Neural cell (in vitro differentiated cells): ENCODE results near the gene PLOD2. TPM values are rescaled to one million over a fixed set of nuclear protein-coding genes. Genes with fewer than 3 reads are reported as not detected.
"Not testable (repeated sequence)": the region's sequence is repeated elsewhere in the genome, so short reads cannot be mapped to it uniquely, and the experiment has no call there.

Experiments
- H2AFZ ChIP-seq: fragments of 200-600, 300-800 bp; sonication (generic), shearing (Covaris generic); 2 replicates; pipeline ENCODE4 v1.6.0; 2014; ENCODE audit warnings: low read depth, mild to moderate bottlenecking, antibody characterized with exemption, low read length, moderate library complexity
- H3F3A ChIP-seq: fragments of 200-600 bp; shearing (Covaris generic); 2 replicates; pipeline ENCODE4 v1.6.1; 2016; ENCODE audit warnings: mild to moderate bottlenecking, moderate library complexity, mixed read lengths, antibody characterized with exemption, low read length; ENCODE audit not compliant: insufficient read depth, poor library complexity, severe bottlenecking
- H3K27ac ChIP-seq: fragments of 200-600, 300-800 bp; sonication (generic), shearing (Covaris generic); 2 replicates; pipeline ENCODE4 v1.5.1; 2014; ENCODE audit warnings: mild to moderate bottlenecking, low read length, moderate library complexity
- H3K27me3 ChIP-seq: fragments of 300-800, 200-600 bp; sonication (generic), shearing (Covaris generic); 2 replicates; pipeline ENCODE4 v1.6.0; 2014; ENCODE audit warnings: mild to moderate bottlenecking, low read depth, low read length, moderate library complexity; ENCODE audit not compliant: insufficient read depth
- H3K36me3 ChIP-seq: fragments of 300-800, 200-600 bp; sonication (generic), shearing (Covaris generic); 2 replicates; pipeline ENCODE4 v1.5.1; 2014; ENCODE audit warnings: mild to moderate bottlenecking, antibody characterized with exemption, low read length, moderate library complexity; ENCODE audit not compliant: insufficient read depth
- H3K4me2 ChIP-seq: fragments of 300-800, 200-600 bp; sonication (generic), shearing (Covaris generic); 2 replicates; pipeline ENCODE4 v1.6.0; 2014; ENCODE audit warnings: mild to moderate bottlenecking, low read length
- H3K4me3 ChIP-seq: fragments of 300-800, 200-600 bp; sonication (generic), shearing (Covaris generic); 2 replicates; pipeline ENCODE4 v1.5.1; 2014; ENCODE audit warnings: mild to moderate bottlenecking, low read length, moderate library complexity
- H3K79me2 ChIP-seq: fragments of 200-600 bp; shearing (Covaris generic); replicated peaks from 2 replicates; pipeline ENCODE4 v1.6.0; 2014; ENCODE audit warnings: mild to moderate bottlenecking, low read length, moderate library complexity; ENCODE audit not compliant: insufficient read depth
- H3K9ac ChIP-seq: fragments of 300-800, 200-600 bp; sonication (generic), shearing (Covaris generic); 2 replicates; pipeline ENCODE4 v1.6.1; 2016; ENCODE audit warnings: mild to moderate bottlenecking, low read length, mixed read lengths
- H3K9me2 ChIP-seq: fragments of 200-600 bp; shearing (Covaris generic); 2 replicates; pipeline ENCODE4 v1.6.1; 2016; ENCODE audit warnings: mild to moderate bottlenecking, low read length, mixed read lengths; ENCODE audit not compliant: insufficient read depth
- H3K9me3 ChIP-seq: fragments of 200-600, 300-800 bp; sonication (generic), shearing (Covaris generic); 2 replicates; pipeline ENCODE4 v1.6.1; 2016; ENCODE audit warnings: mild to moderate bottlenecking, mixed run types, low read length, moderate library complexity, mixed read lengths
- H4K20me1 ChIP-seq: fragments of 200-600 bp; shearing (Covaris generic); 2 replicates; pipeline ENCODE4 v1.6.1; 2016; ENCODE audit warnings: mild to moderate bottlenecking, mixed run types; ENCODE audit not compliant: insufficient read depth
- CTCF ChIP-seq: fragments of 450-650 bp; IDR thresholded peaks from 2 replicates; pipeline ENCODE4 v1.5.1; 2014; ENCODE audit warnings: antibody characterized with exemption, mild to moderate bottlenecking, moderate library complexity; ENCODE audit not compliant: poor library complexity, severe bottlenecking
- EP300 ChIP-seq: fragments of 450-650 bp; conservative IDR thresholded peaks from 2 replicates; pipeline ENCODE4 v1.6.1; 2014; ENCODE audit warnings: antibody characterized with exemption, mild to moderate bottlenecking, moderate library complexity; ENCODE audit not compliant: poor library complexity, severe bottlenecking
- EZH2 ChIP-seq: fragments of 200-600, 300-800 bp; shearing (Covaris generic), sonication (generic); IDR thresholded peaks from 2 replicates; pipeline ENCODE4 v1.6.1; 2014; ENCODE audit warnings: antibody characterized with exemption, low read length, borderline replicate concordance, mild to moderate bottlenecking; ENCODE audit not compliant: insufficient read depth, poor library complexity, severe bottlenecking
- MXI1 ChIP-seq: fragments of 450-650 bp; conservative IDR thresholded peaks from 2 replicates; pipeline ENCODE4 v1.6.1; 2014; ENCODE audit warnings: antibody characterized with exemption, mild to moderate bottlenecking; ENCODE audit not compliant: poor library complexity, severe bottlenecking
- POLR2AphosphoS5 ChIP-seq: IDR thresholded peaks from 2 replicates; pipeline ENCODE4 v1.6.1; 2012
- RAD21 ChIP-seq: fragments of 450-650 bp; conservative IDR thresholded peaks from 2 replicates; pipeline ENCODE4 v1.6.1; 2014; ENCODE audit warnings: antibody characterized with exemption, mild to moderate bottlenecking, moderate library complexity
- SMC3 ChIP-seq: fragments of 450-650 bp; conservative IDR thresholded peaks from 2 replicates; pipeline ENCODE4 v1.6.1; 2014; ENCODE audit warnings: antibody characterized with exemption, mild to moderate bottlenecking, moderate library complexity; ENCODE audit not compliant: poor library complexity
- TAF1 ChIP-seq: IDR thresholded peaks from 2 replicates; pipeline ENCODE4 v1.6.1; 2012; ENCODE audit warnings: low read depth
- polyA plus RNA-seq: library from polyadenylated mRNA; depleted of rRNA; stranded (reverse); fragments of >200 nt; gene quantifications from 2 replicates; pipeline ENCODE4 v1.2.3, GENCODE V29; 2014
- TF ChIP-seq, protein P1 (sequence below): IDR thresholded peaks from 2 replicates; pipeline ENCODE4 v1.6.1; 2012; ENCODE audit warnings: borderline replicate concordance

Gene PLOD2
- polyA plus RNA-seq, 1 donor from 2014 or later = 5.6 TPM

- TF ChIP-seq EZH2 (no peak), TAF1 (no peak), POLR2AphosphoS5 (no peak), EP300 (no peak), CTCF (no peak), MXI1 (no peak), RAD21 (no peak), SMC3 (no peak)
- TF ChIP-seq, protein P1, sequence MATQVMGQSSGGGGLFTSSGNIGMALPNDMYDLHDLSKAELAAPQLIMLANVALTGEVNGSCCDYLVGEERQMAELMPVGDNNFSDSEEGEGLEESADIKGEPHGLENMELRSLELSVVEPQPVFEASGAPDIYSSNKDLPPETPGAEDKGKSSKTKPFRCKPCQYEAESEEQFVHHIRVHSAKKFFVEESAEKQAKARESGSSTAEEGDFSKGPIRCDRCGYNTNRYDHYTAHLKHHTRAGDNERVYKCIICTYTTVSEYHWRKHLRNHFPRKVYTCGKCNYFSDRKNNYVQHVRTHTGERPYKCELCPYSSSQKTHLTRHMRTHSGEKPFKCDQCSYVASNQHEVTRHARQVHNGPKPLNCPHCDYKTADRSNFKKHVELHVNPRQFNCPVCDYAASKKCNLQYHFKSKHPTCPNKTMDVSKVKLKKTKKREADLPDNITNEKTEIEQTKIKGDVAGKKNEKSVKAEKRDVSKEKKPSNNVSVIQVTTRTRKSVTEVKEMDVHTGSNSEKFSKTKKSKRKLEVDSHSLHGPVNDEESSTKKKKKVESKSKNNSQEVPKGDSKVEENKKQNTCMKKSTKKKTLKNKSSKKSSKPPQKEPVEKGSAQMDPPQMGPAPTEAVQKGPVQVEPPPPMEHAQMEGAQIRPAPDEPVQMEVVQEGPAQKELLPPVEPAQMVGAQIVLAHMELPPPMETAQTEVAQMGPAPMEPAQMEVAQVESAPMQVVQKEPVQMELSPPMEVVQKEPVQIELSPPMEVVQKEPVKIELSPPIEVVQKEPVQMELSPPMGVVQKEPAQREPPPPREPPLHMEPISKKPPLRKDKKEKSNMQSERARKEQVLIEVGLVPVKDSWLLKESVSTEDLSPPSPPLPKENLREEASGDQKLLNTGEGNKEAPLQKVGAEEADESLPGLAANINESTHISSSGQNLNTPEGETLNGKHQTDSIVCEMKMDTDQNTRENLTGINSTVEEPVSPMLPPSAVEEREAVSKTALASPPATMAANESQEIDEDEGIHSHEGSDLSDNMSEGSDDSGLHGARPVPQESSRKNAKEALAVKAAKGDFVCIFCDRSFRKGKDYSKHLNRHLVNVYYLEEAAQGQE = no peak
- no peaks in the 10 kb centered on the region for H4K20me1 ChIP-seq
- H2AFZ ChIP-seq = no peak overlapping the region
- no peaks in the 10 kb centered on the region for H3F3A ChIP-seq
- H3K27me3 ChIP-seq = no peaks in the 10 kb centered on the region
- no peaks in the 10 kb centered on the region for H3K9me2 ChIP-seq
- H3K36me3 ChIP-seq = no peaks in the 10 kb centered on the region
- no peak overlapping the region for H3K9ac ChIP-seq
- no peaks in the 10 kb centered on the region for H3K9me3 ChIP-seq
- no peak overlapping the region for H3K27ac ChIP-seq
- H3K4me2 ChIP-seq = no peak overlapping the region
- no peak overlapping the region for H3K4me3 ChIP-seq
- no peaks in the 10 kb centered on the region for H3K79me2 ChIP-seq
Observed at GRCh38 chr3:146117406-146118285, 43.3 kb downstream of the PLOD2 start.

- H4K20me1 ChIP-seq = no peaks in the 10 kb centered on the region
- no peak for TF ChIP-seq MXI1
- TF ChIP-seq EZH2 = no peak
- no peak for TF ChIP-seq RAD21
- TF ChIP-seq CTCF = no peak
- TF ChIP-seq, protein P1 = no peak
- no peak for TF ChIP-seq EP300
- TF ChIP-seq TAF1 = no peak
- TF ChIP-seq SMC3 = no peak
- no peak for TF ChIP-seq POLR2AphosphoS5
- no peaks in the 10 kb centered on the region for H3F3A ChIP-seq
- no peaks in the 10 kb centered on the region for H3K9me3 ChIP-seq
- H3K79me2 ChIP-seq = no peaks in the 10 kb centered on the region
- no peak overlapping the region for H3K4me3 ChIP-seq
- no peak overlapping the region for H3K27ac ChIP-seq
- no peak overlapping the region for H3K9ac ChIP-seq
- no peaks in the 10 kb centered on the region for H3K9me2 ChIP-seq
- no peak overlapping the region for H3K4me2 ChIP-seq
- H3K27me3 ChIP-seq = no peaks in the 10 kb centered on the region
- no peaks in the 10 kb centered on the region for H3K36me3 ChIP-seq
- H2AFZ ChIP-seq = no peak overlapping the region
Observed at GRCh38 chr3:146115619-146116018, 45.4 kb downstream of the PLOD2 start.

DNA sequence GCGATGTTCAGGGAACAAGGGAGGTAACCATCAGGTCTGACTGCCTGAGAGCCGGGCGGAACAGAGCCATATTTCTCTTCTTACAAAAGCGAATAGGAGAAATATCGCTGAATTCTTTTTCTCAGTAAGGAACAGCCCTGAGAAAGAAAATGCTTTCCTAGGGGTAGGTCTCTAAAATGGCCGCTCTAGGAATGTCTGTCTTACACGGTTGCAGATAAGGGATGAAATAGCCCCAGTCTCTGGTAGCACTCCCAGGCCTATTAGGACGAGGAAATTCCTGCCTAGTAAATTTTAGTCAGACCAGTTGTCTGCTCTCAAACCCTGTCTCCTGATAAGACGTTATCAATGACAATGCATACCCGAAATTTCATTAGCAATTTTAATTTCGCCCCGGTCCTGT, 47.2 kb downstream of the PLOD2 start:
- H3K4me3 ChIP-seq, H3K27ac ChIP-seq, H3K9ac ChIP-seq, H3K36me3 ChIP-seq, H3K79me2 ChIP-seq, H3F3A ChIP-seq, H3K27me3 ChIP-seq, H4K20me1 ChIP-seq, H2AFZ ChIP-seq, H3K9me2 ChIP-seq, H3K4me2 ChIP-seq, H3K9me3 ChIP-seq: not testable (repeated sequence)
